GM12878 (cell line): ENCODE data around the gene FABP2. TPM values are rescaled to one million over a fixed set of nuclear protein-coding genes. Genes with fewer than 3 reads are reported as not detected.

ENCODE experiments used
- ATAC-seq: fragments of 200-7000 bp; cut with Tn5 transposase; 3 replicates; pipeline ENCODE4 v1.9.1; 2020; ENCODE audit warnings: mild to moderate bottlenecking, moderate library complexity
- BruUV-seq: library from RNA; stranded (reverse); fragments of 400-500 nt; replicated peaks from 2 replicates; lab custom pipeline; 2021; lab: Mats Ljungman, UMichigan
- CTCF ChIA-PET: fragments of 300-600 bp; sonication (Branson Sonifier 250); formaldehyde crosslinking; extraction: SDS; loops from one replicate; lab custom pipeline; 2021; ENCODE audit warnings: inconsistent platforms; lab: Yijun Ruan, JAX
- POLR2A ChIA-PET: fragments of 350-600 bp; formaldehyde crosslinking; extraction: SDS; loops from one replicate; lab custom pipeline; 2021; ENCODE audit warnings: inconsistent platforms; lab: Charles Lee
- RAD21 ChIA-PET: fragments of 300-600 bp; sonication (Branson Sonifier 250); formaldehyde crosslinking; loops from one replicate; lab custom pipeline; 2023; ENCODE audit warnings: antibody characterized with exemption; ENCODE audit not compliant: unreplicated experiment; lab: Charles Lee
- SMC1A ChIA-PET: fragments of 300-600 bp; sonication (Branson Sonifier 250); formaldehyde crosslinking; loops from one replicate; lab custom pipeline; 2023; ENCODE audit not compliant: unreplicated experiment, uncharacterized antibody; lab: Charles Lee
- DNase-seq: peaks from one replicate; pipeline ENCODE4 v3.0.0-alpha.2; 2011; ENCODE audit warnings: low read depth, low spot score
- FAIRE-seq: peaks from 3 replicates; lab custom pipeline; 2011; peaks lifted over from hg19 to GRCh38; lab: Jason Lieb, UNC
- H2AFZ ChIP-seq: 2 replicates; pipeline ENCODE4 v1.6.0; 2011; ENCODE audit warnings: low read depth, low read length, control low read depth; ENCODE audit not compliant: control insufficient read depth
- H3K27ac ChIP-seq: 2 replicates; pipeline ENCODE4 v1.5.1; 2011; ENCODE audit warnings: control low read depth; ENCODE audit not compliant: control insufficient read depth, insufficient read depth
- H3K27me3 ChIP-seq, 2 experiments: replicated peaks in 1 of 2; 2 replicates each; pipeline versions ENCODE4 v1.6.0 to v1.6.1; 2011; ENCODE audit warnings: low read length in 1 of 2; ENCODE audit not compliant: control insufficient read depth in 2 of 2, insufficient read depth in 2 of 2
- H3K36me3 ChIP-seq, 2 experiments: 2 replicates each; pipeline ENCODE4 v1.5.1; 2011; ENCODE audit warnings: low read length in 1 of 2; ENCODE audit not compliant: control insufficient read depth in 2 of 2, insufficient read depth in 2 of 2
- H3K4me1 ChIP-seq: 2 replicates; pipeline ENCODE4 v1.6.1; 2011; ENCODE audit warnings: mild to moderate bottlenecking, low read length, moderate library complexity, mixed read lengths; ENCODE audit not compliant: control insufficient read depth, insufficient read depth
- H3K4me2 ChIP-seq: 2 replicates; pipeline ENCODE4 v1.6.0; 2011; ENCODE audit warnings: control low read depth; ENCODE audit not compliant: control insufficient read depth, insufficient read depth
- H3K4me3 ChIP-seq: fragments of 200-600 bp; sonication (generic); 2 replicates; pipeline ENCODE4 v1.5.1; 2016
- H3K79me2 ChIP-seq: 2 replicates; pipeline ENCODE4 v1.6.0; 2011; ENCODE audit warnings: low read length; ENCODE audit not compliant: control insufficient read depth, insufficient read depth
- H3K9ac ChIP-seq: 2 replicates; pipeline ENCODE4 v1.8.0; 2011; ENCODE audit warnings: low read length, control low read depth, mixed read lengths; ENCODE audit not compliant: control insufficient read depth, insufficient read depth
- H3K9me3 ChIP-seq: replicated peaks from 3 replicates; pipeline ENCODE4 v1.5.1; 2011; ENCODE audit warnings: mild to moderate bottlenecking, low read length; ENCODE audit not compliant: control insufficient read depth, insufficient read depth
- H4K20me1 ChIP-seq: 2 replicates; pipeline ENCODE4 v1.6.0; 2011; ENCODE audit not compliant: control insufficient read depth, insufficient read depth
- ATF3 ChIP-seq: IDR thresholded peaks from 2 replicates; pipeline ENCODE4 v1.6.1; 2011; ENCODE audit warnings: low read depth, mild to moderate bottlenecking, low read length, moderate library complexity, borderline replicate concordance; ENCODE audit errors: extremely low read depth
- CTCF ChIP-seq, 3 experiments: IDR thresholded peaks in 2 of 3; conservative IDR thresholded peaks in 1 of 3; 2 replicates each; pipeline ENCODE4 v1.5.1; 2011; ENCODE audit warnings: low read depth in 3 of 3, low read length in 3 of 3, mild to moderate bottlenecking in 3 of 3, control low read depth in 2 of 3, moderate library complexity in 2 of 3, inconsistent platforms in 1 of 3, mixed read lengths in 1 of 3; ENCODE audit not compliant: control insufficient read depth in 2 of 3, insufficient read depth in 1 of 3; ENCODE audit errors: extremely low read depth in 1 of 3
- DPF2 ChIP-seq: fragments of 450-650 bp; IDR thresholded peaks from 2 replicates; pipeline ENCODE4 v1.6.1; 2017; ENCODE audit warnings: mild to moderate bottlenecking
- GATAD2B ChIP-seq: fragments of 450-650 bp; conservative IDR thresholded peaks from 2 replicates; pipeline ENCODE4 v1.6.1; 2017; ENCODE audit warnings: low read depth, mild to moderate bottlenecking, moderate library complexity
- HDGF ChIP-seq: fragments of 450-650 bp; IDR thresholded peaks from 2 replicates; pipeline ENCODE4 v1.6.1; 2016; ENCODE audit warnings: antibody characterized with exemption
- RAD51 ChIP-seq: fragments of 450-650 bp; IDR thresholded peaks from 2 replicates; pipeline ENCODE4 v1.6.1; 2016; ENCODE audit warnings: moderate library complexity, mild to moderate bottlenecking, inconsistent platforms
- SMC3 ChIP-seq: IDR thresholded peaks from 2 replicates; pipeline ENCODE4 v1.6.1; 2011; ENCODE audit warnings: low read length, improper control_type of control experiment, borderline replicate concordance
- SPI1 ChIP-seq: IDR thresholded peaks from 2 replicates; pipeline ENCODE4 v1.6.1; 2011; ENCODE audit warnings: low read depth, mild to moderate bottlenecking, low read length, moderate library complexity, borderline replicate concordance; ENCODE audit not compliant: insufficient read depth
- ZBTB40 ChIP-seq: fragments of 450-650 bp; IDR thresholded peaks from 2 replicates; pipeline ENCODE4 v1.6.1; 2016; ENCODE audit warnings: mild to moderate bottlenecking, moderate library complexity, borderline replicate concordance
- WGBS: methylation state at CpG from one replicate; pipeline ENCODE4 v1.1.6; 2016; ENCODE audit warnings: low lambda C conversion rate; ENCODE audit not compliant: insufficient replicate concordance, insufficient coverage; ENCODE audit errors: missing lambda C conversion rate; 5-methylcytosine and 5-hydroxymethylcytosine counted together
- in situ Hi-C: fragments of 300-500 bp; cut with MboI; formaldehyde crosslinking; loops from 9 replicates; pipeline ENCODE4 v1.14.3; 2018; ENCODE audit warnings: mixed read lengths
- intact Hi-C: fragments of 100-400 bp; cut with micrococcal nuclease; formaldehyde crosslinking; loops from one replicate; pipeline ENCODE4 v1.14.2; 2022; ENCODE audit not compliant: unreplicated experiment
- polyA plus RNA-seq, 11 experiments: library from polyadenylated mRNA; depleted of rRNA in 4 of 11; unstranded in 6 of 11; stranded (reverse) in 5 of 11; fragments of >200 nt; fragmentation: Nextera tagmentation in 4 of 11; fragmentation: Illumina TruSeq in 1 of 11; extraction: Ambion mirVana in 4 of 11; extraction: Trizol in 1 of 11; gene quantifications; 1 replicate in 1 of 11; 2 replicates in 10 of 11; pipeline versions ENCODE4 v1.2.1 to v1.2.3, GENCODE V29; 2011 to 2016; ENCODE audit warnings: inconsistent platforms in 2 of 11, missing spikeins in 2 of 11, low read depth in 1 of 11
- total RNA-seq, 4 experiments: library from RNA; depleted of rRNA in 3 of 4; stranded (reverse); fragments of >200 nt in 3 of 4; fragmentation: Illumina TruSeq in 1 of 4; extraction: Trizol in 1 of 4; gene quantifications; 2 replicates each; pipeline versions ENCODE4 v1.2.1 to v1.2.3, GENCODE V29; 2013 to 2021
- TF ChIP-seq, protein P1 (sequence below): fragments of 450-650 bp; formaldehyde crosslinking; IDR thresholded peaks from 2 replicates; pipeline ENCODE4 v1.5.0; 2022; ENCODE audit warnings: mild to moderate bottlenecking, missing genetic modification characterization

Gene FABP2
- total and polyA plus RNA-seq, 10 of the 15 experiments (the other 5 are each of a cell fraction or from before 2014, with no cell fraction given): not detected

DNA sequence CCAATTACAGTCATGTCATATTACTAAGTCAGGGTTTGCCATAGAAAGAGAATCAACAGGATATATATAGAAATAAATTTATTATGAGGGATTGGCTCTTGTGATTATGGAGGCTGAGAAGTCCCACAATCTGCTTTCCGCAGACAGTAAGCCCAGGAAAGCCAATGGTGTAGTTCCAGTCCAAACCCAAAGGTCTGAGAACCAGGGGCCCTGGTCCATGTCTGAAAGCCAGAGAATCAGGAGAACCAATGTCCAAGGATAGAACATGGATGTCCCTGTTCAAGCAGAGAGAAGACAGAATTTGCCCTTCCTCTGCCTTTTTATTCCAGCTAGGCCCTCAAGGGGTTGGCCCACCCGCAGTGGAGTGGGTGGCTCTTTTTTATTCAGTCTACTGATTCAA is 25.6 kb downstream of the FABP2 start (continued):
- TF ChIP-seq ZBTB40 (no peak), HDGF (no peak)

DNA sequence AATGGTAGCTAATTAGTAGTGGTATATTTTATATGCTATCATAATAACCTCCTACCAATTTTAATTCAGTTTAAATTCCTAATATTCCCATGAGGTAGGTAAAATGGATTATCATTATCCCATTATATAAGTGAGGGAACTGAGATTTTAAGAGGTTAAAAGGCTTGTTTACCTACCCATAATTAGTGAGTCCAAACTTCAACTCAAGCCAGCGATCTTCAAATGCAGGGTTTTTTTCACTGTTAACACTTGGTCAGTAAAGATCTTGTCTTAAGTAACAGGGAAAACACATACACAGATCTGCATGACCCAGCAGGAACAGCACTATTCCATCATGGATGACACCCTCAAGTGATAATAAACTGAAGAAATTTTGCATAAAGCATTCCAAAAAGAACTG is 31.3 kb downstream of the FABP2 start:
- Histone ChIP-seq H2AFZ (no peak overlapping the region), H3K36me3 (no peaks in the 10 kb centered on the region), H3K27me3 (no peaks in the 10 kb centered on the region), H3K79me2 (no peaks in the 10 kb centered on the region), H4K20me1 (no peaks in the 10 kb centered on the region), H3K27ac (no peak overlapping the region), H3K9ac (no peak overlapping the region), H3K9me3 (no peaks in the 10 kb centered on the region), H3K4me2 (no peak overlapping the region), H3K4me3 (no peak overlapping the region), H3K4me1 (no peaks in the 10 kb centered on the region)
- BruUV-seq: no TSS peak
- FAIRE-seq: no peak
- in situ Hi-C loops (loop anchor here (5.0 to 10.0 kb wide), 2 partner anchors 308 to 526 kb away; no protein-coding TSS in a partner anchor), intact Hi-C loops (no loop called here)
- ChIA-PET POLR2A (no interaction called here), RAD21 (no interaction called here), CTCF (interaction anchor here (1.0 to 3.2 kb wide), 4 partner anchors 203 to 307 kb away, joined by 3 to 11 read pairs (median 3); no protein-coding TSS in a partner anchor), SMC1A (interaction anchor here (0.8 to 2.2 kb wide), 2 partner anchors 9 to 248 kb away, joined by 3 to 10 read pairs; a partner anchor contains a TSS)
- DNase-seq: no peak
- WGBS: 88% methylated on average over 1 of the region's 1 CpG
- TF ChIP-seq SMC3 (no peak), GATAD2B (no peak), CTCF (IDR thresholded peaks at IDR 0.05 in 2 of 3, conservative IDR thresholded peaks at IDR 0.05 in 1 of 3; ENCODE audit: control insufficient read depth in 2 of 3, extremely low read depth in 1 of 3, insufficient read depth in 1 of 3, low read depth in 3 of 3, low read length in 3 of 3) (no peak), RAD51 (no peak), ATF3 (no peak), DPF2 (no peak), SPI1 (no peak)
- TF ChIP-seq, protein P1, sequence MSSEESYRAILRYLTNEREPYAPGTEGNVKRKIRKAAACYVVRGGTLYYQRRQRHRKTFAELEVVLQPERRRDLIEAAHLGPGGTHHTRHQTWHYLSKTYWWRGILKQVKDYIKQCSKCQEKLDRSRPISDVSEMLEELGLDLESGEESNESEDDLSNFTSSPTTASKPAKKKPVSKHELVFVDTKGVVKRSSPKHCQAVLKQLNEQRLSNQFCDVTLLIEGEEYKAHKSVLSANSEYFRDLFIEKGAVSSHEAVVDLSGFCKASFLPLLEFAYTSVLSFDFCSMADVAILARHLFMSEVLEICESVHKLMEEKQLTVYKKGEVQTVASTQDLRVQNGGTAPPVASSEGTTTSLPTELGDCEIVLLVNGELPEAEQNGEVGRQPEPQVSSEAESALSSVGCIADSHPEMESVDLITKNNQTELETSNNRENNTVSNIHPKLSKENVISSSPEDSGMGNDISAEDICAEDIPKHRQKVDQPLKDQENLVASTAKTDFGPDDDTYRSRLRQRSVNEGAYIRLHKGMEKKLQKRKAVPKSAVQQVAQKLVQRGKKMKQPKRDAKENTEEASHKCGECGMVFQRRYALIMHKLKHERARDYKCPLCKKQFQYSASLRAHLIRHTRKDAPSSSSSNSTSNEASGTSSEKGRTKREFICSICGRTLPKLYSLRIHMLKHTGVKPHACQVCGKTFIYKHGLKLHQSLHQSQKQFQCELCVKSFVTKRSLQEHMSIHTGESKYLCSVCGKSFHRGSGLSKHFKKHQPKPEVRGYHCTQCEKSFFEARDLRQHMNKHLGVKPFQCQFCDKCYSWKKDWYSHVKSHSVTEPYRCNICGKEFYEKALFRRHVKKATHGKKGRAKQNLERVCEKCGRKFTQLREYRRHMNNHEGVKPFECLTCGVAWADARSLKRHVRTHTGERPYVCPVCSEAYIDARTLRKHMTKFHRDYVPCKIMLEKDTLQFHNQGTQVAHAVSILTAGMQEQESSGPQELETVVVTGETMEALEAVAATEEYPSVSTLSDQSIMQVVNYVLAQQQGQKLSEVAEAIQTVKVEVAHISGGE (CRISPR knock-in tag): no peak
- no peak for ATAC-seq
